Natural killer cell (primary cell): ENCODE measurements around the gene C17orf78. TPM values are rescaled to one million over a fixed set of nuclear protein-coding genes. Genes with fewer than 3 reads are reported as not detected.

Experiments used
- ATAC-seq, 3 donors: fragments of 150-1000 bp in 2 of 3; fragments of 200-7000 bp in 1 of 3; cut with Tn5 transposase; 1 replicate in 1 of 3; 2 replicates in 2 of 3; pipeline ENCODE4 v1.10.0; 2021; ENCODE audit warnings: mild to moderate bottlenecking in 2 of 3, moderate library complexity in 2 of 3
- DNase-seq, 2 donors: peaks; one replicate each; pipeline versions ENCODE4 v3.0.0 to v3.0.0-alpha.2; 2013 to 2021; ENCODE audit warnings: mixed read lengths in 1 of 2
- H3K27ac ChIP-seq: one replicate; pipeline ENCODE4 v1.5.1; 2013; ENCODE audit warnings: mild to moderate bottlenecking, low read length
- H3K27me3 ChIP-seq: one replicate; pipeline ENCODE4 v1.6.1; 2013; ENCODE audit warnings: low read length; ENCODE audit not compliant: control insufficient read depth, insufficient read depth
- H3K36me3 ChIP-seq: one replicate; pipeline ENCODE4 v1.6.1; 2013; ENCODE audit warnings: low read length; ENCODE audit not compliant: control insufficient read depth, insufficient read depth
- H3K4me1 ChIP-seq: one replicate; pipeline ENCODE4 v1.6.1; 2013; ENCODE audit warnings: low read length; ENCODE audit not compliant: control insufficient read depth, insufficient read depth
- H3K4me3 ChIP-seq: one replicate; pipeline ENCODE4 v1.5.1; 2013; ENCODE audit warnings: low read length
- H3K9me3 ChIP-seq: one replicate; pipeline ENCODE4 v1.6.1; 2013; ENCODE audit warnings: low read length; ENCODE audit not compliant: control insufficient read depth, insufficient read depth
- H3K27ac Mint-ChIP-seq, 2 donors: one replicate each; pipeline ENCODE4 v1.8.0; 2022; ENCODE audit warnings: mild to moderate bottlenecking in 2 of 2, mixed read lengths in 2 of 2, moderate library complexity in 1 of 2
- H3K27me3 Mint-ChIP-seq, 2 donors: one replicate each; pipeline ENCODE4 v1.8.0; 2022; ENCODE audit warnings: low read depth in 2 of 2, mixed read lengths in 2 of 2
- H3K36me3 Mint-ChIP-seq: one replicate; pipeline ENCODE4 v1.8.0; 2022; ENCODE audit warnings: mixed read lengths
- H3K4me1 Mint-ChIP-seq, 2 donors: one replicate each; pipeline ENCODE4 v1.8.0; 2022; ENCODE audit warnings: mixed read lengths in 2 of 2
- H3K4me3 Mint-ChIP-seq: one replicate; pipeline ENCODE4 v1.8.0; 2022; ENCODE audit warnings: mild to moderate bottlenecking, moderate library complexity, mixed read lengths
- H3K9me3 Mint-ChIP-seq, 2 donors: one replicate each; pipeline ENCODE4 v1.8.0; 2022; ENCODE audit warnings: mixed read lengths in 2 of 2
- WGBS: methylation state at CpG from one replicate; pipeline ENCODE4 v1.1.7; 2013; ENCODE audit warnings: missing lambda C conversion rate; ENCODE audit not compliant: insufficient coverage; 5-methylcytosine and 5-hydroxymethylcytosine counted together
- intact Hi-C: fragments of 100-400 bp; cut with micrococcal nuclease; formaldehyde crosslinking; loops from one replicate; pipeline ENCODE4 v1.14.2; 2022
- total RNA-seq, 4 donors: library from RNA; stranded (reverse); fragments of 120-200 nt in 1 of 4; gene quantifications; one replicate each; pipeline versions ENCODE4 v1.2.3 to v1.2.4, GENCODE V29; 2013 to 2022
- TF ChIP-seq, protein P1 (sequence below): fragments of 200-600 bp; IDR thresholded peaks from one replicate; pipeline ENCODE4 v1.8.0; 2022; ENCODE audit warnings: antibody characterized with exemption

Gene C17orf78
- total RNA-seq, 3 donors from 2014 or later (not counting 1 experiment from before 2014, with no cell fraction given): not detected

- no peaks in the 10 kb centered on the region for H3K36me3 Mint-ChIP-seq
- H3K9me3 Mint-ChIP-seq: no peaks in the 10 kb centered on the region
- Histone ChIP-seq H3K9me3 (no peaks in the 10 kb centered on the region), H3K4me1 (peaks cover 16% of the 10 kb centered on the region), H3K27me3 (no peaks in the 10 kb centered on the region), H3K36me3 (no peaks in the 10 kb centered on the region), H3K4me3 (peak overlapping the region; percentile 72), H3K27ac (peak overlapping the region; percentile 67)
- H3K4me1 Mint-ChIP-seq: peaks cover 19% of the 10 kb centered on the region in 2 donors
- H3K27ac Mint-ChIP-seq: peak overlapping the region; percentile 81 to 85
- H3K4me3 Mint-ChIP-seq: peak overlapping the region; percentile 83
- ATAC-seq: no peak
- peak in 1 of 2 donors; percentile 39 for DNase-seq
- 14% methylated on average over 18 of the region's 21 CpGs for WGBS
- no peaks in the 10 kb centered on the region for H3K27me3 Mint-ChIP-seq
- intact Hi-C loops: no loop called here
- TF ChIP-seq, protein P1, sequence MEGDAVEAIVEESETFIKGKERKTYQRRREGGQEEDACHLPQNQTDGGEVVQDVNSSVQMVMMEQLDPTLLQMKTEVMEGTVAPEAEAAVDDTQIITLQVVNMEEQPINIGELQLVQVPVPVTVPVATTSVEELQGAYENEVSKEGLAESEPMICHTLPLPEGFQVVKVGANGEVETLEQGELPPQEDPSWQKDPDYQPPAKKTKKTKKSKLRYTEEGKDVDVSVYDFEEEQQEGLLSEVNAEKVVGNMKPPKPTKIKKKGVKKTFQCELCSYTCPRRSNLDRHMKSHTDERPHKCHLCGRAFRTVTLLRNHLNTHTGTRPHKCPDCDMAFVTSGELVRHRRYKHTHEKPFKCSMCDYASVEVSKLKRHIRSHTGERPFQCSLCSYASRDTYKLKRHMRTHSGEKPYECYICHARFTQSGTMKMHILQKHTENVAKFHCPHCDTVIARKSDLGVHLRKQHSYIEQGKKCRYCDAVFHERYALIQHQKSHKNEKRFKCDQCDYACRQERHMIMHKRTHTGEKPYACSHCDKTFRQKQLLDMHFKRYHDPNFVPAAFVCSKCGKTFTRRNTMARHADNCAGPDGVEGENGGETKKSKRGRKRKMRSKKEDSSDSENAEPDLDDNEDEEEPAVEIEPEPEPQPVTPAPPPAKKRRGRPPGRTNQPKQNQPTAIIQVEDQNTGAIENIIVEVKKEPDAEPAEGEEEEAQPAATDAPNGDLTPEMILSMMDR: no peak
Observed at GRCh38 chr17:37358098-37358829, 17.5 kb upstream of the C17orf78 start.

GRCh38 chr17:37358830-37359681 lies 16.7 kb upstream of the C17orf78 start:
- WGBS: under 1% methylated on average over 88 of the region's 88 CpGs
- H3K27ac Mint-ChIP-seq: peak overlapping the region; percentile 81 to 85
- no peaks in the 10 kb centered on the region for H3K9me3 ChIP-seq

DNA sequence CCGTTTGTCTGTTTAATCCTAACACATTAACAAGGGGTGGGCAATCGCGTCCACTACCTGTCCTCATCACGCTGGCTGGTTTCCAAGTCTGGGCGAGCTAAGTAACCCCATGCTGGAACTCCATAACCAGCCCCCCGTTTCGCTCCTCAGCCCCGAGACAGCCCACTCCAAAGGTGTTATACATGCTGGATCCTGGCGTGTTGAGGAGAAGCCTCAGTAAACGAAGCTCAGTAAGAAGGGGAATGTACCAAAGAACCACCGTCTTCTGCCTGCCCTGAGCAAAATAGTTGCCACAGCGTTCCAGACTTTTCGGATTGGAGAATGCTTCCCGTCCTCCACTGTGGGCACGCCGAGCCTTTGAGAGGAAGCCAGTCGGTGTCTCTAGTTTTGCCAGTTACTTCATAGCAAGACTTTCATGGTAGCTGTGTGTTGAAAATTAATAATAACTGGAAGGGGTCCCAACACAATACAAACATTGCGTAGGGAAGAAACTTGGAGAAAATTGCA lies 16.1 kb upstream of the C17orf78 start:
- peak overlapping the region; percentile 68 to 85 for H3K27ac Mint-ChIP-seq
- WGBS: 26% methylated on average over 18 of the region's 18 CpGs
- peaks cover 16% of the 10 kb centered on the region for H3K4me1 ChIP-seq
- H3K36me3 ChIP-seq: no peaks in the 10 kb centered on the region
- ATAC-seq: no peak
- H3K9me3 ChIP-seq: no peaks in the 10 kb centered on the region
- H3K27ac ChIP-seq: peak overlapping the region; percentile 77
- peak overlapping the region; percentile 77 for H3K4me3 Mint-ChIP-seq
- H3K9me3 Mint-ChIP-seq: no peaks in the 10 kb centered on the region
- peaks cover 19% of the 10 kb centered on the region in 2 donors for H3K4me1 Mint-ChIP-seq
- no peaks in the 10 kb centered on the region for H3K36me3 Mint-ChIP-seq
- no peaks in the 10 kb centered on the region for H3K27me3 Mint-ChIP-seq
- H3K27me3 ChIP-seq: no peaks in the 10 kb centered on the region
- DNase-seq: no peak
- H3K4me3 ChIP-seq: peak overlapping the region; percentile 59
- TF ChIP-seq, protein P1: no peak
- intact Hi-C loops: loop anchor here (1.0 kb wide), 2 partner anchors 48 to 250 kb away; partner anchors contain the start of gene SYNRG

More at GRCh38 chr17:37358830-37359681, 16.7 kb upstream of the C17orf78 start:
- peaks cover 16% of the 10 kb centered on the region for H3K4me1 ChIP-seq
- no peaks in the 10 kb centered on the region for H3K27me3 ChIP-seq
- Mint-ChIP-seq H3K4me1 (peaks cover 19% of the 10 kb centered on the region in 2 donors), H3K9me3 (no peaks in the 10 kb centered on the region), H3K27me3 (no peaks in the 10 kb centered on the region), H3K36me3 (no peaks in the 10 kb centered on the region), H3K4me3 (peak overlapping the region; percentile 83)
- H3K36me3 ChIP-seq: no peaks in the 10 kb centered on the region
- TF ChIP-seq, protein P1: peak; percentile 39
- H3K27ac ChIP-seq: peak overlapping the region; percentile 77
- ATAC-seq (peak; percentile 92 to 98 (median 92)), DNase-seq (peak; percentile 94 to 95)
- intact Hi-C loops: loop anchor here (1.0 kb wide), 2 partner anchors 48 to 250 kb away; partner anchors contain the start of gene SYNRG
- H3K4me3 ChIP-seq: peak overlapping the region; percentile 72
